GM19099 (cell line): Measurements from ENCODE around the gene COG8.
A peak's percentile ranks its signal among the peaks of the same experiment; 100 is the strongest.

ENCODE experiments used
- POLR2A ChIP-seq: IDR thresholded peaks from 3 replicates; pipeline ENCODE4 v1.6.1; 2011; ENCODE audit warnings: low read depth; ENCODE audit not compliant: insufficient read length; ENCODE audit errors: extremely low read depth

Gene COG8

DNA sequence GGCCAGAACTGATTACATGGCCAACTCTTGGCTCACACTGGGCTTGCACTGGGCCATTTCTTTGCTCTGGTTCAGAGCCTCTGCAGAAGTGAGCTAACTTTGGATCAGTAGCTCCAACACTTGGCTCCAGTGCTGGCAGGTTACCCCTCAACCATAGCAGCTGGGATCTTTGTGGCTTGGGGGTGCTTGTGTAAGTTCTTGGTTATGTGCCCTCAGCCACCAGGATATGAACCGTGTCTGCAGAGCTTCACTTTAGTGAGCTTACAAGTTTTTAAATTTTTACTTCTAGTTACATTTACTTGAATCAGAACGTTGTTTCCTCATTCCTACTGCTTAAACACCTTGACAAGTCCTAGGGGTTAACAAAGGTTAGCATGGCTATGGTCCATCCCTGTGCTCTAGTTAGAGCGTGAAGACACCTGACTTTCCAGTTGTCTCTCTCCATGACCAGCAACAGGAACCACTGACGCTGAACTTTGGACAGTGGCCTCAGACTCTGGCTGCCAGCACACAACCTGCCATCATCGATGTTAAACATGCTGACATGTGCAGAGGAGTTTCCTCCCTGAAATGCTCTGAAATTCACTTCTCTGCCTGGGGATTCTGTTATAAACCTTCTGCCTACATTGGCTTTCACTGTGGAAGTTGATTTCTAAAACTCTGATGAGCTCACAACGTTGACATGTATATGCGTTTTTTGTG lies 13.0 kb downstream of the COG8 start:
- peak; percentile 25 for TF ChIP-seq POLR2A

DNA sequence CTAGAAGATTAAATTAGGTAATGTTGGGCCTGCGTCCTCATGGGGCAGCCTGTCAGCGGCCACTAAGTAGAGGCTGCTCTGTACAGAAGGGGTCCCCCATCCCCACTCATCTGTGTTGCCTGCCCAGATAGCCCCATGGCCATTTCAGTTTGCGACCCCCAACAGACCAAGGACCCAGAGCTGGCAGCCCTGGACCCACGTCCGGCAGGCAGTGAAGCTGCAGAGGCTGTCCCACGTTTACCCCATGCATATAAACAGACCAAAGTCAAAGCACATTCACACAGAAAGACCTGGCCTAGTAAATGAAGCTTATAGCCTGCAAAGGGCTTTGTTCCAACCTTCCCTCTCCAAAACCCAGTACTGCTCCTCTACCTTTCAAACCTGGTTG lies 13.6 kb downstream of the COG8 start:
- no peak for TF ChIP-seq POLR2A

DNA sequence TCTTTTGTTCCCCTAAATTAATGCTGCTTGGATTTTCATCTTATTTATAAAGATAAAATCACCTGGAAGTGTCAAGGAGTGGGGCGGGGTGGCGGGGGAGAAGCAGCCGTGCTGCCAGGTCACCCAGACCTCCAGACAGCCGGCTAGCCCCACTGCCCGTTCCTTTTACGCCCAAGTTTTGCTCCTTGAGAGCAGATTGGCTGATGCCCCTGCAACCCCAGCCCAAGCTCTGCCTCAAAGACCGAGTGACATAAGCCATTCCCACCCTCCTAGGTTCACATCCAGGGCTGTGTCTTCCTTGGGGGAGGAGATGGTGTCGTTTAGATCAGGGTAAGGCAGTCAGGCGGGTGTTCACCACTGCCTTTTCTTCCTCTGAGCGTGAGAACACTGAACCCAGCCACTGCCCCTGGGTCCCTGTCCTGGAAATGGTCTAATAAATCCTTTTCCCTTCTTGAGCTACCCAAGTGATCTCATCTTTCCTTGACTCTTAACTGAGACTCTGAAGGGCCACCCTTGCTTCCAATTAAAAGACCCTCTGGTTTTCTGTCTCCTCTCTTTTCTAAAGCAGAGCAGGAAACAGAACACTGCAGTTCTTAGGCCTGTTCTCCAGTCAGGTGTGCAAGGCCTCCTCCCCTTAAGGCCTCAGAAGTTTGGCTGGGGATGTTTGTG lies 14.6 kb downstream of the COG8 start:
- TF ChIP-seq POLR2A: no peak

DNA sequence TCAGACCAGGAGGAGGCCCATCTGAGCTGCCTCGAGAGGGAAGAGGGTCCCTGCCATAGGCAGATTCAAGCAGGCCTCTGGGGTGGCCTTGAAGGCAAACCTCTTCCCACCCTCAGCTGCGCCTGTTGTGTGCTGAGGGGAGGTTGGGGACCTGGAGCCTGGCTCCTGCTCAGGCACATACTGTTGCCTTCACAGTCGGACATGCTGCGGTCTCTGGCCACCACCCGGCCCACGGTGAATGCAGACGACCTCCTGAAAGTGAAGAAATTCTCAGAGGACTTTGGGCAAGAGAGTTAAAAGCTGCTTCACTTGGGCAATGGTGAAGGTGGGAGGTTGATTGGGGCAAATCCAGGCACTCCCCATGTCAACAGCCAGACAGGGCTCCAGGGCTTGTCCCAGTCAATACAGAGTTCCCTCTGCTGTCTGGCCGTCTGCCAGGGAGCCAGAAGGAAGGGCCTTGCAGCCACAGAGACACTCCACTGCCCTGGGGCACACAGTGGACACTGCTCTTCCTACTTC lies 15.3 kb downstream of the COG8 start:
- TF ChIP-seq POLR2A: no peak

- no peak for TF ChIP-seq POLR2A
Observed at GRCh38 chr16:69323415-69323814, 15.9 kb downstream of the COG8 start.

- no peak for TF ChIP-seq POLR2A
Observed at GRCh38 chr16:69322343-69322742, 17.0 kb downstream of the COG8 start.

- no peak for TF ChIP-seq POLR2A
Observed at GRCh38 chr16:69321080-69321479, 18.3 kb downstream of the COG8 start.

GRCh38 chr16:69320740-69321073 lies 18.7 kb downstream of the COG8 start:
- no peak for TF ChIP-seq POLR2A

GRCh38 chr16:69319826-69320739 lies 19.3 kb downstream of the COG8 start:
- no peak for TF ChIP-seq POLR2A

DNA sequence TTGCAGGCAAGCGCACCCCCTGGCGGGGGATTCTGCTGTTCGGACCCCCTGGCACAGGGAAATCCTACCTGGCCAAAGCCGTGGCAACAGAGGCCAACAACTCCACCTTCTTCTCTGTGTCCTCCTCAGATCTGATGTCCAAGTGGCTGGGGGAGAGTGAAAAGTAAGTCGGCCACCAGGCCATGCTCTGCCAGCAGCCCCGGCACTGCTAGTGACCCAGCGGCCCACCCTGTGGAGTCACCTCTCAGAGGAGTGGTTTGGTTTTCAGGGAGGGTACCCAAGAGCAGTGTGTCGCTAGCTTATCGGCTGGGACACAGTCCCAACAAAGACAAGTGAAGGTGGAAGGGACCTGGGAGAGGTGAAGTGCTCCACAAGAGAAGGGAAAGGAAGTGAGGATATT lies 20.0 kb downstream of the COG8 start:
- TF ChIP-seq POLR2A: no peak

DNA sequence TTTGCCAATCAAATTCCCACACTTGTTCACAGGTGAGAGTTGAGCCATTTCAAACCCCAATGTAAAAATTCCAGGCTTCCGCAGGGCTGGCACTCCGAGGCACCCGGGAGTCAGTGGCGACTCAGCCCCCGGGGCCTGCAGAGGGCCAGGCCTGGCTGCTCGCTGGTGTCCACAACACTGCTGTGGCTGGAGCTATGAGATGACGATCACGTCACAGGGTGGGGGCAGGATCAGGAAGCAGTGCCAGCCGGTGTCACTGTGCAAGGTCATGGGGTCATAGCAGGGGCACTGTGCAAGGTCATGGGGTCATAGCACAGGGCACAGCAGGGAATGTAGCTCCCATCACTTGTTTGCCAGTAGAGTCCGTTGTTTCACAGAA lies 20.5 kb downstream of the COG8 start:
- no peak for TF ChIP-seq POLR2A

- no peak for TF ChIP-seq POLR2A
Observed at GRCh38 chr16:69318177-69318910, 21.0 kb downstream of the COG8 start.

- TF ChIP-seq POLR2A: no peak
Observed at GRCh38 chr16:69316595-69317034, 22.7 kb downstream of the COG8 start.

DNA sequence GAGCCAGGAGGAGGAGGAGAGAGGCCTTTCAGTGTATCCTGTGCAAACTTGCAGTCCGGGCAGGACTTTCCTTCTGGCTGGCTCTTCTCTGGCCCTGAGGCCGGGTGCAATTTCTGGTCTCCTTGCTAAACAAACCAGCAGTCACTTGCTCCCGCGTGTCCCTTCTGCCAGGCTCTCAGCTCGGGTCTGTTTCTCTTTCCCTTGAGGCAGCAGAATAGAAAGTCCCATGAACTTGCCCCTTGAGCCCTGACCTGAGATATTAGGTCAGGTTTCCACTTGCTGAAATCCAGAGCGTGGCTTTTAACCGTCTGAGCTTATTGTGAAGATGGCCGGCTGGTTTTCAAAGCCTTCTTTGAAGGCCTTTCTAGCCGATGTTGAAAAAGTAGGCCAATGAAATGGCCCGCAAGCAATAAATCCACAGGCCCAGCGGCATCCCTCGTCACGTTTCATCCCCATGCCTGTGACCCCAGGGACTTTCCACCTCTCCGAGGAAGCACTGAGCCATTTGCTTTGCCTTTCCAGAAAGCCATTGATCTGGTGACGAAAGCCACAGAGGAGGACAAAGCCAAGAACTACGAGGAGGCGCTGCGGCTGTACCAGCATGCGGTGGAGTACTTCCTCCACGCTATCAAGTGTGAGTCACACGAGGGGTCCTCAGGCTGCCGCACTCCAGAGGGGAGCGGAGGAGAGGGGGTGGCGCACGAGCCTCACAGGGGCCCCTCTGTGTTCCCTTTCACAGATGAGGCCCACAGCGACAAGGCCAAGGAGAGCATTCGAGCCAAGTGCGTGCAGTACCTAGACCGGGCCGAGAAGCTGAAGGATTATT lies 23.7 kb downstream of the COG8 start:
- TF ChIP-seq POLR2A: no peak
